Measurements from ENCODE around the gene PLXNA4. TPM values are rescaled to one million over a fixed set of nuclear protein-coding genes. Genes with fewer than 3 reads are reported as not detected.

Gene PLXNA4
- total RNA-seq, 1 experiment from 2014 or later = 0.11 TPM

DNA sequence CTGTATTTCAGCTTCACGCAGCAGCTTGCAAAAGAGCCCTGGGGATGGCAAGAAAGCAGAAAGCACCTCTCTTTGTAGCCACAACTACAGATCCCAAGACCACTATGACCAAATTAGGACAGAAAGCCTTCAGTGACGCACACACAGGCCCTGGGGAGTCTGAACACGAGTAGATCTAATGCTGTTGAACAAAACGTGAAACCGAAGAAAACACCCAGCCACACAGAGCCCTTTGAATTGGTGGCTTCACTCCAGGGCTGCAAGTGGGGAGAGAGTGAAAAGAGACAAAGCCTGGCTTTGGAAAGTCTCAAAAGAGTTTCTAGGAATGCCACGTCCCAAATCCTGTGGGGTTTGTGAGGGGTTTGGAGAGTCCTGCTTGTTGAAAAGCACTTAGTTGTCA lies 28.4 kb downstream of the PLXNA4 start:
- peaks cover 17% of the 10 kb centered on the region for H3K4me1 ChIP-seq (ENCODE audit: insufficient read depth, low read length, poor library complexity, severe bottlenecking)
- CTCF ChIA-PET = no interaction called here
- intact Hi-C loops (cut with micrococcal nuclease; ENCODE audit: unreplicated experiment) = no loop called here
- no peak for DNase-seq (ENCODE audit: low spot score)
- H3K9me3 ChIP-seq (ENCODE audit: low read depth, low read length, poor library complexity, severe bottlenecking) = peaks cover 16% of the 10 kb centered on the region
- H3K27me3 ChIP-seq (replicated peaks; ENCODE audit: insufficient read depth, low read depth, low read length, poor library complexity) = no peaks in the 10 kb centered on the region
- POLR2A ChIA-PET (ENCODE audit: low non-redundant PET) = no interaction called here
- no peak overlapping the region for H3K4me3 ChIP-seq (ENCODE audit: low read depth, low read length, poor library complexity, severe bottlenecking)
- H3K27ac ChIP-seq (ENCODE audit: low read depth, low read length, poor library complexity, severe bottlenecking) = no peak overlapping the region
- BruUV-seq (replicated peaks) = no TSS peak
- H3K36me3 ChIP-seq (ENCODE audit: insufficient read depth, low read length, poor library complexity, severe bottlenecking) = no peaks in the 10 kb centered on the region
- no peak for TF ChIP-seq EZH2 (IDR thresholded peaks at IDR 0.05; ENCODE audit: borderline replicate concordance, low read depth, low read length, poor library complexity, severe bottlenecking)
- TF ChIP-seq, protein P1, sequence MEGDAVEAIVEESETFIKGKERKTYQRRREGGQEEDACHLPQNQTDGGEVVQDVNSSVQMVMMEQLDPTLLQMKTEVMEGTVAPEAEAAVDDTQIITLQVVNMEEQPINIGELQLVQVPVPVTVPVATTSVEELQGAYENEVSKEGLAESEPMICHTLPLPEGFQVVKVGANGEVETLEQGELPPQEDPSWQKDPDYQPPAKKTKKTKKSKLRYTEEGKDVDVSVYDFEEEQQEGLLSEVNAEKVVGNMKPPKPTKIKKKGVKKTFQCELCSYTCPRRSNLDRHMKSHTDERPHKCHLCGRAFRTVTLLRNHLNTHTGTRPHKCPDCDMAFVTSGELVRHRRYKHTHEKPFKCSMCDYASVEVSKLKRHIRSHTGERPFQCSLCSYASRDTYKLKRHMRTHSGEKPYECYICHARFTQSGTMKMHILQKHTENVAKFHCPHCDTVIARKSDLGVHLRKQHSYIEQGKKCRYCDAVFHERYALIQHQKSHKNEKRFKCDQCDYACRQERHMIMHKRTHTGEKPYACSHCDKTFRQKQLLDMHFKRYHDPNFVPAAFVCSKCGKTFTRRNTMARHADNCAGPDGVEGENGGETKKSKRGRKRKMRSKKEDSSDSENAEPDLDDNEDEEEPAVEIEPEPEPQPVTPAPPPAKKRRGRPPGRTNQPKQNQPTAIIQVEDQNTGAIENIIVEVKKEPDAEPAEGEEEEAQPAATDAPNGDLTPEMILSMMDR (conservative IDR thresholded peaks at IDR 0.05; ENCODE audit: low read depth, low read length) = no peak

DNA sequence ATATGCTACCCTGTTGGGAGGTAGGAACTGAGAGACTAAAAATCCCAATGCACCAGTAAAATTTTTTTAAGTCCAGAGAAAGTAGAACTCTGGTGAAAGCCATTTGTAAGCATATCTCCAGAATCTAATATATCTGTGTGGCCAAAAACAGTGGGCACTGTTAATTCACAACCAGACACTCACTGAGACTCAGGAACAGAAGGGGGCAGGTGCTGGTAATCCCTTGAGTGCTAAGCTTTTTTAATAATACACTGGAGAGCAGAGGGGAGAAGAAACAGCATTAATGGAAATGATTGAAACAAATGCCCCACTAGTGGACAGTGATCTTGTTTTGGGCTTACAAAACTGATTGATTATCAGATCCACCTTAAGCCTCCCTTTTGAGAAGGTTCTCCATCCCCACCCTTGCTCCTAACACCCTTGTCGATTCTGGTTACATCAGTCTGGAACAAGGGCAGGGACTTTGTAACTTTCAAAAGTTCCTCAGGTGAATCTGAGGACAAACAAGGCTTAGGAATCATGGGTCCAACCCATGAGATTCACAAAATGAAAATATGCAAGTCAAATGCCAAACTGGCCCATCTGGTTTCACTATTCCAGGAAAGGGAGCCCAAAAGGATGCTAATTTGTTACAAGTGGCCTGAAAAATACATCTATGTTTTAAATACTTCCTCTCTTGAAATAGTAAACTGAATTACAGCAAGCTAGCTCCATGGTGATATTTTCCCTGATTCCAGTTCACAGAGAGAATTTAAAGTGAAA lies 29.7 kb downstream of the PLXNA4 start:
- TF ChIP-seq, protein P1 (conservative IDR thresholded peaks at IDR 0.05; ENCODE audit: low read depth, low read length) = no peak
- DNase-seq (ENCODE audit: low spot score) = no peak
- no peaks in the 10 kb centered on the region for H3K27me3 ChIP-seq (replicated peaks; ENCODE audit: insufficient read depth, low read depth, low read length, poor library complexity)
- ChIA-PET POLR2A (ENCODE audit: low non-redundant PET) (no interaction called here), CTCF (no interaction called here)
- peaks cover 16% of the 10 kb centered on the region for H3K9me3 ChIP-seq (ENCODE audit: low read depth, low read length, poor library complexity, severe bottlenecking)
- no peaks in the 10 kb centered on the region for H3K36me3 ChIP-seq (ENCODE audit: insufficient read depth, low read length, poor library complexity, severe bottlenecking)
- H3K4me1 ChIP-seq (ENCODE audit: insufficient read depth, low read length, poor library complexity, severe bottlenecking) = peaks cover 5% of the 10 kb centered on the region
- intact Hi-C loops (cut with micrococcal nuclease; ENCODE audit: unreplicated experiment) = no loop called here
- H3K4me3 ChIP-seq (ENCODE audit: low read depth, low read length, poor library complexity, severe bottlenecking) = no peak overlapping the region
- H3K27ac ChIP-seq (ENCODE audit: low read depth, low read length, poor library complexity, severe bottlenecking) = no peak overlapping the region
- BruUV-seq (replicated peaks) = no TSS peak

DNA sequence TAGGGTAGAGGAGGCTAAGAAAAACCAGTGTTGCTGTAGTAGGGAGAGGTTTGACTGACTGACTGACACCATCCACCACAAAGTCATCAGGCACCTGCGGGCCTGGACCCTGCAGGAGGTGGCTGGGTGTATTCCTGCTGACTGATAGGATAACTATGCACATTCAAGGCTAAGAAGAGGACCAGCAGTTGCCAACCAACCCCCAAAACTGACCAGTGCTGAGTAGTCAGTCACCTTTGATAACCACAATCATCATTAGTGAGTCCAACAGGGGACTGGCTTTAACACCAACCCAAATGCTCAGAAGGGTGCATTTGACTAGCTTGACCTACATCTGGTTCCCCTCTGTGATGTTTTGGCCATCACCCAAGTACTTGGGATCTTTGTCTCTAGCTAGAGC lies 30.5 kb downstream of the PLXNA4 start:
- no peak overlapping the region for H3K4me3 ChIP-seq (ENCODE audit: low read depth, low read length, poor library complexity, severe bottlenecking)
- TF ChIP-seq EZH2 (IDR thresholded peaks at IDR 0.05; ENCODE audit: borderline replicate concordance, low read depth, low read length, poor library complexity, severe bottlenecking) = no peak
- TF ChIP-seq, protein P1 (conservative IDR thresholded peaks at IDR 0.05; ENCODE audit: low read depth, low read length) = no peak
- H3K27me3 ChIP-seq (replicated peaks; ENCODE audit: insufficient read depth, low read depth, low read length, poor library complexity) = no peaks in the 10 kb centered on the region
- H3K36me3 ChIP-seq (ENCODE audit: insufficient read depth, low read length, poor library complexity, severe bottlenecking) = no peaks in the 10 kb centered on the region
- intact Hi-C loops (cut with micrococcal nuclease; ENCODE audit: unreplicated experiment) = no loop called here
- BruUV-seq (replicated peaks) = no TSS peak
- ChIA-PET POLR2A (ENCODE audit: low non-redundant PET) (no interaction called here), CTCF (no interaction called here)
- DNase-seq (ENCODE audit: low spot score) = no peak
- peaks cover 9% of the 10 kb centered on the region for H3K9me3 ChIP-seq (ENCODE audit: low read depth, low read length, poor library complexity, severe bottlenecking)
- no peak overlapping the region for H3K27ac ChIP-seq (ENCODE audit: low read depth, low read length, poor library complexity, severe bottlenecking)
- no peaks in the 10 kb centered on the region for H3K4me1 ChIP-seq (ENCODE audit: insufficient read depth, low read length, poor library complexity, severe bottlenecking)

All from A673 (cell line).